Loucy (cell line): ENCODE data around the gene MRPS27.

ENCODE experiments used
- H2AFZ ChIP-seq: fragments of 200-600 bp; sonication (generic); 2 replicates; pipeline ENCODE4 v1.6.0; 2016; ENCODE audit warnings: antibody characterized with exemption, mild to moderate bottlenecking, low read length, moderate library complexity
- H3F3A ChIP-seq: fragments of 200-600 bp; 2 replicates; pipeline ENCODE4 v1.6.0; 2016; ENCODE audit warnings: antibody characterized with exemption, low read depth, mild to moderate bottlenecking
- H3K27me3 ChIP-seq: fragments of 200-600 bp; sonication (generic); 2 replicates; pipeline ENCODE4 v1.6.1; 2014; ENCODE audit warnings: low read length, mild to moderate bottlenecking; ENCODE audit not compliant: insufficient read depth, poor library complexity, severe bottlenecking
- H3K36me3 ChIP-seq: fragments of 200-600 bp; sonication (generic); 2 replicates; pipeline ENCODE4 v1.6.1; 2016; ENCODE audit warnings: low read length; ENCODE audit not compliant: insufficient read depth
- H3K4me1 ChIP-seq: fragments of 200-600 bp; sonication (generic); 2 replicates; pipeline ENCODE4 v1.5.1; 2014; ENCODE audit warnings: low read length, mild to moderate bottlenecking; ENCODE audit not compliant: insufficient read depth, poor library complexity, severe bottlenecking
- H3K4me2 ChIP-seq: fragments of 200-600 bp; sonication (generic); 2 replicates; pipeline ENCODE4 v1.6.0; 2014; ENCODE audit warnings: antibody characterized with exemption, low read length, low read depth, mild to moderate bottlenecking; ENCODE audit not compliant: poor library complexity, severe bottlenecking
- H3K4me3 ChIP-seq: fragments of 200-600 bp; sonication (generic); 2 replicates; pipeline ENCODE4 v1.5.1; 2014; ENCODE audit warnings: low read length, mild to moderate bottlenecking, mixed read lengths; ENCODE audit not compliant: poor library complexity, severe bottlenecking
- H3K79me2 ChIP-seq: fragments of 200-600 bp; sonication (generic); 2 replicates; pipeline ENCODE4 v1.6.1; 2014; ENCODE audit warnings: low read length; ENCODE audit not compliant: insufficient read depth
- H3K9ac ChIP-seq: fragments of 200-600 bp; sonication (generic); 2 replicates; pipeline ENCODE4 v1.6.0; 2014; ENCODE audit warnings: mild to moderate bottlenecking, low read depth, low read length, moderate library complexity; ENCODE audit not compliant: poor library complexity, severe bottlenecking
- H3K9me2 ChIP-seq: fragments of 200-600 bp; sonication (generic); replicated peaks from 2 replicates; pipeline ENCODE4 v1.6.1; 2016; ENCODE audit warnings: low read depth, low read length, mixed read lengths
- H3K9me3 ChIP-seq: fragments of 200-600 bp; sonication (generic); 2 replicates; pipeline ENCODE4 v1.6.1; 2014; ENCODE audit warnings: mild to moderate bottlenecking, antibody characterized with exemption, low read length, low read depth; ENCODE audit not compliant: insufficient read depth
- H4K20me1 ChIP-seq: fragments of 200-600 bp; sonication (generic); 2 replicates; pipeline ENCODE4 v1.6.0; 2014; ENCODE audit warnings: antibody characterized with exemption, low read length, mild to moderate bottlenecking; ENCODE audit not compliant: insufficient read depth, poor library complexity, severe bottlenecking
- EZH2phosphoT487 ChIP-seq: fragments of 200-600 bp; IDR thresholded peaks from 2 replicates; pipeline ENCODE4 v1.6.1; 2018; ENCODE audit warnings: antibody characterized with exemption, mild to moderate bottlenecking, moderate library complexity, borderline replicate concordance
- TF ChIP-seq, protein P1 (sequence below): fragments of 200-600 bp; sonication (generic); conservative IDR thresholded peaks from 2 replicates; pipeline ENCODE4 v1.5.1; 2014; ENCODE audit warnings: mild to moderate bottlenecking, antibody characterized with exemption, low read length

MRPS27 gene

DNA sequence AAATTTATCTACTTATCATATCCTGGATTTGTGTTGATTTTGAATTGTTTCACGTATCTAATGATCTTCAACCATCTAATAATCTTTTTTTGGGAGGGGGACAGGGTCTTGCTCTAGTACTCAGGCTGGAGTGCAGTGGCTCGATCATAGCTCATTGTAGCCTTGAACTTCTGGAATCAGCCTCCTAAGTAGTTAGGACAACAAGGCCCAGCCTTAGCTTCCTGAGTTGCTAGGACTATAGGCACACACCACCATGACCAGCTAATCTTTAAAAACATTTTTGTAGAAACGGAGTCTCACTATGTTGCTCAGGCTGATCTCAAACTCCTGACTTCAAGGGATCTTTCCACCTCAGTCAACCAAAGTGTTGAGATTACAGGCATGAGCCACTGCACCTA is 34.6 kb downstream of the MRPS27 start:
- Histone ChIP-seq H3K4me1 (peaks cover 24% of the 10 kb centered on the region), H4K20me1 (no peaks in the 10 kb centered on the region), H2AFZ (no peak overlapping the region), H3K27me3 (no peaks in the 10 kb centered on the region), H3F3A (peaks cover 1% of the 10 kb centered on the region; the same call in 1 of the 2 replicates), H3K4me2 (no peak overlapping the region), H3K79me2 (peaks cover 8% of the 10 kb centered on the region; the same call in 1 of the 2 replicates), H3K4me3 (no peak overlapping the region), H3K9me2 (no peaks in the 10 kb centered on the region), H3K9ac (no peak overlapping the region), H3K9me3 (no peaks in the 10 kb centered on the region), H3K36me3 (peaks cover 26% of the 10 kb centered on the region; the same call in 1 of the 2 replicates)
- TF ChIP-seq, protein P1, sequence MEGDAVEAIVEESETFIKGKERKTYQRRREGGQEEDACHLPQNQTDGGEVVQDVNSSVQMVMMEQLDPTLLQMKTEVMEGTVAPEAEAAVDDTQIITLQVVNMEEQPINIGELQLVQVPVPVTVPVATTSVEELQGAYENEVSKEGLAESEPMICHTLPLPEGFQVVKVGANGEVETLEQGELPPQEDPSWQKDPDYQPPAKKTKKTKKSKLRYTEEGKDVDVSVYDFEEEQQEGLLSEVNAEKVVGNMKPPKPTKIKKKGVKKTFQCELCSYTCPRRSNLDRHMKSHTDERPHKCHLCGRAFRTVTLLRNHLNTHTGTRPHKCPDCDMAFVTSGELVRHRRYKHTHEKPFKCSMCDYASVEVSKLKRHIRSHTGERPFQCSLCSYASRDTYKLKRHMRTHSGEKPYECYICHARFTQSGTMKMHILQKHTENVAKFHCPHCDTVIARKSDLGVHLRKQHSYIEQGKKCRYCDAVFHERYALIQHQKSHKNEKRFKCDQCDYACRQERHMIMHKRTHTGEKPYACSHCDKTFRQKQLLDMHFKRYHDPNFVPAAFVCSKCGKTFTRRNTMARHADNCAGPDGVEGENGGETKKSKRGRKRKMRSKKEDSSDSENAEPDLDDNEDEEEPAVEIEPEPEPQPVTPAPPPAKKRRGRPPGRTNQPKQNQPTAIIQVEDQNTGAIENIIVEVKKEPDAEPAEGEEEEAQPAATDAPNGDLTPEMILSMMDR: no peak
- TF ChIP-seq EZH2phosphoT487: no peak

DNA sequence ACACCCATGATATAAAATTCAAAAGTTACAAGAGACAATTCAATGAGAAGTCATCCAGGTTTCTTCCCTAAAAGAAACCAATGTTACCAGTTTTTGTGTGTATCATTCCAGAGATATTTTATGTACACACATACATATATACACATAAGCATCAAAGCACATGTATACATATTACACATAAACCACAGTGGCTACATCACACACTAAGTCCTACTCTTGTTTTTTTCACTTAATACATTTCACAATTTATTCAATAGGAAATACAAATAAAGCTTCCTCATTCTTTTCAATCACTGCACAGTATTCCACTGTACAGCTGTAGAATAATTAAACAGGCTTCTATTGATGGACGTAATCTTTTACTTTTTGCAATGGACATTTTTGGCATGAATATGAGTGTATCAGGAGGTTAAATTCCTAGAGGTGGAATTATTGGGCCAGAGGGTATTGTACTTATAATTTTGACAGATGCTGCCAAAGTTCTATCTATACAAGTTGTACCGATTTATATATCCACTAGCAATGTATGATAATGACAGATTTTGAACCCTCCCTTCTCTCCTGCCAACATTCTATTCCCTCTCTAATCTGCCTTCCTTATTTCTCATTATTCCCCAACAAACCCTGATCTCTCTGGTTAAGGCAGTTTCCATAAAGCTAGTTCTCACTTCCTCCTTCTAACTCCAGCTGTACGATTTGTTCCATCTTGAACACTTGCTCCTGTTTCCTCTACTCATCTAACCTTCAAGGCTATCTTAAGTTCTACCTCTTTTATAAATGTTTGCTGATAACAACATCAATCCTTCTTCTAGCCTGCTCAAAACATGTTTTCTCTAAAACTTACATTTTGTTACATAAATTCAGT is 35.2 kb downstream of the MRPS27 start:
- Histone ChIP-seq H3K9me2 (no peaks in the 10 kb centered on the region), H3K27me3 (no peaks in the 10 kb centered on the region), H3K4me1 (peaks cover 19% of the 10 kb centered on the region), H3K79me2 (peaks cover 8% of the 10 kb centered on the region; the same call in 1 of the 2 replicates), H3K4me3 (no peak overlapping the region), H2AFZ (no peak overlapping the region), H3K9me3 (no peaks in the 10 kb centered on the region), H3K36me3 (peaks cover 24% of the 10 kb centered on the region; the same call in 1 of the 2 replicates), H4K20me1 (no peaks in the 10 kb centered on the region), H3F3A (no peaks in the 10 kb centered on the region), H3K9ac (no peak overlapping the region), H3K4me2 (no peak overlapping the region)
- TF ChIP-seq EZH2phosphoT487: no peak
- TF ChIP-seq, protein P1: no peak

- H3K9ac ChIP-seq: no peak overlapping the region
- peaks cover 15% of the 10 kb centered on the region for H3K4me1 ChIP-seq
These were observed 36.7 kb downstream of the MRPS27 start for GRCh38 chr5:72283358-72283757.

More at GRCh38 chr5:72283358-72283757, 36.7 kb downstream of the MRPS27 start:
- Histone ChIP-seq H3K36me3 (peaks cover 19% of the 10 kb centered on the region; the same call in 1 of the 2 replicates), H3K4me2 (no peak overlapping the region), H3K27me3 (no peaks in the 10 kb centered on the region), H3K4me3 (no peak overlapping the region), H4K20me1 (no peaks in the 10 kb centered on the region), H3K9me2 (no peaks in the 10 kb centered on the region), H3F3A (no peaks in the 10 kb centered on the region), H3K9me3 (no peaks in the 10 kb centered on the region), H3K79me2 (no peaks in the 10 kb centered on the region), H2AFZ (no peak overlapping the region)
- TF ChIP-seq, protein P1: no peak
- no peak for TF ChIP-seq EZH2phosphoT487
